Activated T-cell treated with anti-CD3 and anti-CD28 coated beads for 4 hours (primary cell): ENCODE measurements around the gene COL18A1.
"Not testable (repeated sequence)": the region's sequence is repeated elsewhere in the genome, so short reads cannot be mapped to it uniquely, and the experiment has no call there.

Experiments
- DNase-seq: peaks from one replicate; pipeline ENCODE4 v3.0.0-alpha.2; 2020

COL18A1 gene

DNA sequence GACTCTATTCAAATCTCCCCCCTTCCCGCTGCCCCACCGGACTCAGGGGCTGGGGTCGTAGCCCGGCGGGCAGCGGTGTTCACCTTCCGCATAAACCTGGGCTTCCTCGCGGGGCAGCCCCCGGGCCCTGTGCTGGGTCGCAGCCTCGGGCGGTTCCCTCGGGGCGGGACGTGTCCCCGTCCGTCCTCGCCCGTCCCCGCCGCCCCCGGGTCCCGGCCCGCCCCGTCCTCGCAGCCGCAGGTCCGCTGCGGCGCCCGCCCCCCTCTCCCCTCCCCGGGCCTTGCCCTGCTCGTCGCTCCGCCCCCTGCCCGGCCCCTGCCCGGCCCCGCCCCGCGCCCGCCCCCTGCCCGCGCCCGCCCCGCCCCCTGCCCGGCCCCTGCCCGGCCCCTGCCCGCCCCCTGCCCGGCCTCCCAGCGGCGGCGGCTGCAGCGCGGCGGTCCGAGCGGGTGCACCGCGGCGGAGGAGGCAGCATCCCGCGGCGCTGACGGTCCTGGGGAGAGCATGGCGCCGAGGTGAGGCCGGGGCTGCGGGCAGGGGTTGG is at the start of gene COL18A1:
Gene COL18A1, plus strand, starts transcription at position 436 of the 541 bp plus-strand sequence. Its CDS starts 66 bp downstream, at position 502.
- DNase-seq = peak; percentile 31

- no peak for DNase-seq
Observed at GRCh38 chr21:45355573-45355972, 49.4 kb upstream of the COL18A1 start.

GRCh38 chr21:45356251-45356650 is 48.7 kb upstream of the COL18A1 start:
- DNase-seq = no peak

DNA sequence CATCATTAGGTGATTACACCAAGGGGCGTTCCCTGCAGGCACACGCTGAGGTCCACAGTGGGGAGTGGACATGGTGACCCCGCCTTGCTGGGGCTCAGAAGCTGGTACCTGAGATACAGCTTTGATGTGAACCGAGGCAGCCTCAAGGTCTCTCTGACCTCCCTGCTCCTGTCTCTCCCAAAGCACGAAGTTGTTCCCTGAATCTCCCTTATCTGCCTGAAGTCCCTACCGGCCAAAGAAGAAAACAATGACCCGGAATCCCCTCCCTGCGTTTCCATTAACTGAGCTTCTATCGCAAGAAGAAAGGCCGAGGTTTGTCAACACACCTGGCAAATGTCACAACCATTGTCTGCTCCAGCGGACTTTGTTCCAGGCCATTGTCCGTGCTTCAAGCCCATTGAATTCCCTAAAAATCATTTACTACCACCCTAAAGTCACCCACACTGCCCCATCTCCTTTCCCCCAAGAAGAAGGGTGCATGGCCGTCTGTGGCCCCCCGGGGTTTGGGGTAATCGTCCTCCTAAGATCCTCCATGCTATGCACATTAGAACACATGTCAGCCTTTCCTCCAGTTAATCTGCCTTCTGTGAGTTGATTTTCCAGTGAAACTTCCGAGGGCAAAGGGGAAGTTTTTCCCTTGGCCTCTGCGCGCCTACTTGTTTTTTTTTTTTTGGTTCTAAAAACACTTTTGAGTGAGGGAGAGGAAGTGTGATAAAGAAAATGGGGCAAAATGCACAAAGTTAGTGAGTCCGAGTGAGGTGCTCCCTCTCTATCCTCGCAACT is 48.1 kb upstream of the COL18A1 start:
- DNase-seq = no peak

DNA sequence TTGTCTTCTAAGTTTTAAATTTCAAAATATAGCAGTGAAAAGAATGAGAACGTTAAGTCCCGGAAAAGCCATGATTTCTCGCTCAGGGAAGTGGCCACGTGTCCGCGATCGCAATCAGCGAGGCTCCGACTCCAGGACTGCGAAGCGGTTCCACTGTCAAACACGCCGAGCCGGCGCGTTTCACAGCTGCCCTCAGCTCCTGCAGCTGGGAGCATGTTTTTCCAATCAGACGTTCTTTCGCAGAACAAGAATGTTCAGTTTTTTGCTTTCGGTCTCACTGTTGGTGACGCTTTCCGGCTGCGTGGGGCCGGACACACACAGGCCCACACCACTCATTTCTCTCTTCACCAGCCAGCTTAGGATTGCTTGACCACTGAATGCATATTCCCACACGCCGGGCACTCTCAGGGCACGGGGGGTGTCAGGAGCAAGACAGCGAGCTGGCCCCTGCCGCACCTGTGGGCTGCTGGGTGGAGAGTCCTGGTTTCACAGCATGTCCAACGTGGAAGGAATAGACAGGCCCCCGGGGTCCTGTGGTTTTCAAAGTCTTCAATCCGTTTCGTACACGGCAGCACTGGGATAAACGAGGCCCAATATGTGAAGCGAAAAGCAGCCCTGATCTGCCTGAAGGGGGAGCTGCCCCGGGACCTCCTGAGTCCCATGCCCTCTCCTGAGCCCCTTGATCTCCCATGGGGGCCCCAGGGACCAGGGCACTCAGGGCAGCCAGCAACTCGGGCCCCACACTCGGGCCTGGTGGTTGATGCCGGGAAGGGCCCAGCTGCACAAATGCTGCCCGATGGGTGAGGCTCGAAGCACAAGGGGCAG is 47.3 kb upstream of the COL18A1 start:
- DNase-seq = no peak

DNA sequence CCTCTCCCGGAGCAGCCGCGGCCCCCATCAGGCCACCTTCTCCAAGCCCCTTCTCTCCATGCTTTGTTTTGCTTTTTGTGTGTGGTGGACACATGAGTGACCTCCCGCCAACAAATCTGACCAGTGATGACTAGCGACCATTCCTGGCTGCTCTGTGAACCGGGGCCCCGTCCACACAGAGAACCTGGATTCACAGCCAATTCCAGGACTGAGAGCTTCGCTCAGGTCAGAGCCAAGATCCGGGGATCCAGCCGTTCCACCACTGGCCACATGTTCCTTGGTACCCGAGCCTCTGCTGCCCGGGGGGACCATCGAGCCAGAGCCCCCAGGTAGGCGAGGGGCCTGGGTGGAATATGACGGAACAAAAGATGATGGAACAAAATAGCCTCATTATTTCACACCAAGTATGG is 46.7 kb upstream of the COL18A1 start:
- DNase-seq = no peak

GRCh38 chr21:45358711-45359310 is 46.2 kb upstream of the COL18A1 start:
- DNase-seq = no peak

GRCh38 chr21:45359451-45360217 is 45.3 kb upstream of the COL18A1 start:
- DNase-seq = no peak

DNA sequence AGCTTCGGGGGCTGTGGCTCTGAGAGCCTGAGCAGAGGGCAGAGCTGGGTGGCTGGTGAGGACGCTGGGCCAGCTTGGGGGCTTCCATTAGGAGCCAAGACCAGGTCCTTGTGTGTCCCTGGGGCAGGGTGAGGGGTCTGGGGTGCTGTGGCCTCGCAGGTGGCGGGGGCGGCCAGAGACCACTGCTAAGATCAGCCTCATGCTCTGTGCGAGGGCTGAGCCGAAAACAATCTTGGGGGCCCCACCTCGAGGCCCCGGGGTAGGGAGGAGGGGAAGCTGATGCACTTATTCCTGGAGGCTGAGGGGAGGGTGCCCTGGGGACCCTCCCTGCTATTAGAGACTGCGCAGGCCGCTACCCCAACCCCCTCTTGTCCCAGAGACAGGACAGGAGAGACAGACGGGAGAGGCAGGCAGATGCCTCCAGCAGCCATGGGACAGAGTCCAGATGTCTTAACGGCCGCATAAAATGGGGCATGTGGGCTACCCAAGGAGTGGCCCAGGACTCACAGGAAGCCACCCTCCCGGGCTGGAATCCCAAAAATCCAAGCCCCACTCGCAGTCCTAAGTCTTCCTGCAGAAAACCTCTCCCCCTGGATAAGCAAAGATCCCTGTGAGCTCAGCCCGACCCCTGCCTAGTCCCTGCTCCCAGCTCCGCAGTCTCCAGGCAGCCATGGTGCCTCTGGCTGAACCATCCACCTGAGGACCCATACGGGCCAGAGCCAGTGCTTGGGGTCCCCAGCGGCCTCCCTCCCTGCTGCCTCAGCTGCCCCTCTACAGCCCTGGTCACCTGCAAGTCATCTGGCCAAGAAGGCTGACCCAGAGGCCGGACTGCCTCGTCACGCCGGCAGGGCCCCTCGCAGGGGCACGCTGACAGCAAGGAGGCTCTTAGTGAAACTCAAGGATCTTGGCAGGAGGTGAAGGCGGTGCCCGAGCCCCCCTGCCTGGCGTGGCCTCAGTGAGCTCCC is 43.6 kb upstream of the COL18A1 start:
- no peak for DNase-seq

DNA sequence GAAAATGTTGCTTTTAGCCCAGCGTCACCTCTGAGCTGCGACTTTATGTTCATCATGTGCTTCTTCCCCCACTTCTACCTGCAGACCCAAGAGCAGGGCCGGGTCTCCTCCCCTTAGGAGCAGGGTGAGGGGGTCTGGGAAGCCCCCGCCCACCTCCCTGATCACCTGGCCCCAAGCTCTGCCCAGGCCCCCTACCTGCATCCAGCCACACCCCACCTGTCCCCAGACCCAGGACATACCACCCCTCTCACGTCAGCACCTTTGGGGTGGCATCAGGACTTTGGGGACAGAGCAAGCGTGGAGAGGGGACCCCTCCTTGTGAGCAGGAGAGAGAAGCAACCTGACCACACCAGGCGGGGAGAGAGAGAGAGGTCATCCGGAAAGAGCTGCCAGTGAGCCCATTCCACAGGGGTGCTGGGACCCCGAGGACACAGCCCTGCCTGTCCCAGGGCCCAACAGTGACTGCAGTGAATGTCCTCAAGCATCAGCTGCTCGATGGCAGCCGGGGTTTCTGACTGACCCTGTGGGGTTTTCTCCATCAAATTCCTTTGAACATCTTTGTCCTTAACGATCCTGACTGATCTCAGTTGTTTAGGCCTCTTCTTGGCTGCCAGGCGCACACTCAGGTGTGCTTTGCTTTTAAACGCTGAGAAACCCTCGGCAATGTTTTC is 42.8 kb upstream of the COL18A1 start:
- no peak for DNase-seq

DNA sequence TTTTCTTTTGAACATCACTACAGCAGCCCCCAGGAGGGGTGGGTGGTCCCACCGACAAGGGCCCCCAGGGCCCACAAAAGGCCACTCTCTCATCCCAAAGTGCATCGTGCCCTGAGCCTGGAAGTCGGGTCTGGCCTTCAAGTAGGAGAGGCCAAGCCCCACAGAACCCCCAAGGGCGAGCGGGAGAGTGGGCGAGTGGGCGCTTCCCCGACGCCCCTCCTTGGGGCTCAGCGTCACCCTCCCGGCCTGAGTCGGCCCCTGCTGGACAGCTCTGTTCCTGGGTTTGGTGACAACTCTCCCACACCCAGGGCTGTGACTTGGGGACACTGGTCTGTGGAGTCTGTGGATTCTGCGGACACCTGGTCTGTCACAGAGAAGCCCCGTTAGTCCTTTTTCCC is 42.2 kb upstream of the COL18A1 start:
- DNase-seq = no peak

GRCh38 chr21:45363272-45363671 is 41.7 kb upstream of the COL18A1 start:
- DNase-seq = not testable (repeated sequence)

- DNase-seq = no peak
Observed at GRCh38 chr21:45363921-45364467, 41.0 kb upstream of the COL18A1 start.

- DNase-seq = no peak
Observed at GRCh38 chr21:45364468-45365185, 40.3 kb upstream of the COL18A1 start.

- no peak for DNase-seq
Observed at GRCh38 chr21:45365186-45365607, 39.8 kb upstream of the COL18A1 start.

GRCh38 chr21:45365608-45366241 is 39.2 kb upstream of the COL18A1 start:
- DNase-seq = no peak

- no peak for DNase-seq
Observed at GRCh38 chr21:45366476-45366875, 38.5 kb upstream of the COL18A1 start.

DNA sequence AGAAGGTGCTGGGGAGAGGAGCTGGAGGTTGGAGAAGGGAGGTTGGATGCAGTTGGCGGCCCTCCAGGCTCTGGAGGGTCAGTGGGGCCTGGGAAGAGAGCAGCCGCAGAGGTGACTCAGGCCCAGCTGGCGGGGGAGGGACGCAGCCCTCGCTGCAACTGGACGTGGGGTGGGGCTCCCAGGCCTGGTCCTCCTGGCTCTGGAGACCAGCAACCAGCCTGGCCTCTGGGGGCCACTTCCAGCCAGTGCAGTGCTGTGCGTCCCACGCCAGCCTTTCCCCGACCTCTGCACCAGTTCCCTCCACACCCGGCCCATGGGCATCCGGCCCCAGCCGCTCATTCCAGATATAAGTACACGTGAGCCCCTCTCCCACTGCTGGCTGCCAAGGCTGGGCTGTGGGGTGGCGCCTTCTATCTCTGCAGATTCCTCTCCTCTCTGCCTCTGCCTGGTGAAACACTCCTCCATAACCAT is 38.0 kb upstream of the COL18A1 start:
- no peak for DNase-seq
